H1 (cell line): ENCODE data around the gene AIDA. TPM values are rescaled to one million over a fixed set of nuclear protein-coding genes. Genes with fewer than 3 reads are reported as not detected.
A peak's percentile ranks its signal among the peaks of the same experiment; 100 is the strongest.

Experiments used
- CTCF ChIA-PET: fragments of 300-600 bp; sonication (Branson Sonifier 250); formaldehyde crosslinking; loops from one replicate; lab custom pipeline; 2021; ENCODE audit not compliant: partially characterized antibody; lab: Charles Lee
- POLR2A ChIA-PET: fragments of 300-600 bp; sonication (Branson Sonifier 250); formaldehyde crosslinking; loops from one replicate; lab custom pipeline; 2021; ENCODE audit warnings: inconsistent platforms; ENCODE audit not compliant: partially characterized antibody; lab: Charles Lee
- DNase-seq, 2 experiments: peaks; one replicate each; pipeline versions ENCODE4 v3.0.0 to v3.0.0-alpha.2; 2010 to 2022; ENCODE audit warnings: low spot score in 2 of 2, low read depth in 1 of 2, mixed read lengths in 1 of 2
- FAIRE-seq: peaks from 2 replicates; lab custom pipeline; 2011; peaks lifted over from hg19 to GRCh38; lab: Jason Lieb, UNC
- H2AFZ ChIP-seq: 2 replicates; pipeline ENCODE4 v1.8.1; 2012; ENCODE audit warnings: low read length, inconsistent platforms
- H2AK5ac ChIP-seq: 2 replicates; pipeline ENCODE4 v1.6.1; 2013; ENCODE audit warnings: low read depth, low read length
- H2BK120ac ChIP-seq: replicated peaks from 2 replicates; pipeline ENCODE3; 2013; ENCODE audit warnings: low read depth, low read length, inconsistent platforms
- H2BK12ac ChIP-seq: 2 replicates; pipeline ENCODE4 v1.6.1; 2013; ENCODE audit warnings: low read depth, low read length
- H2BK15ac ChIP-seq: 2 replicates; pipeline ENCODE4 v1.6.1; 2013; ENCODE audit warnings: low read length
- H2BK20ac ChIP-seq: 2 replicates; pipeline ENCODE4 v1.6.1; 2013; ENCODE audit warnings: low read length
- H2BK5ac ChIP-seq: 2 replicates; pipeline ENCODE4 v1.6.1; 2013; ENCODE audit warnings: low read depth, low read length
- H3K14ac ChIP-seq: 2 replicates; pipeline ENCODE4 v1.6.1; 2013; ENCODE audit warnings: inconsistent platforms; ENCODE audit not compliant: insufficient read length
- H3K18ac ChIP-seq: 2 replicates; pipeline ENCODE4 v1.6.1; 2013; ENCODE audit warnings: low read length; ENCODE audit errors: extremely low read depth
- H3K23ac ChIP-seq: 2 replicates; pipeline ENCODE4 v1.6.1; 2013; ENCODE audit warnings: inconsistent platforms; ENCODE audit not compliant: insufficient read length
- H3K23me2 ChIP-seq: 2 replicates; pipeline ENCODE4 v1.6.1; 2013; ENCODE audit warnings: low read depth, low read length
- H3K27ac ChIP-seq: 2 replicates; pipeline ENCODE4 v1.6.1; 2011; ENCODE audit warnings: low read depth, low read length, inconsistent platforms
- H3K27me3 ChIP-seq, 4 experiments: replicated peaks in 1 of 4; 1 replicate in 1 of 4; 2 replicates in 3 of 4; pipeline versions ENCODE4 v1.6.1 to v1.8.1; 2011 to 2013; ENCODE audit warnings: low read length in 3 of 4, mild to moderate bottlenecking in 3 of 4, inconsistent platforms in 2 of 4, mixed read lengths in 2 of 4, moderate library complexity in 1 of 4; ENCODE audit not compliant: control insufficient read depth in 3 of 4, insufficient read depth in 3 of 4; ENCODE audit errors: extremely low read depth in 1 of 4
- H3K36me3 ChIP-seq, 4 experiments: 2 replicates each; pipeline versions ENCODE4 v1.6.1 to v1.8.1; 2011 to 2013; ENCODE audit warnings: mild to moderate bottlenecking in 4 of 4, low read length in 3 of 4, moderate library complexity in 2 of 4, control low read depth in 1 of 4, inconsistent platforms in 1 of 4; ENCODE audit not compliant: insufficient read depth in 4 of 4, control insufficient read depth in 2 of 4
- H3K4ac ChIP-seq: replicated peaks from 2 replicates; pipeline ENCODE3; 2013; ENCODE audit warnings: low read length, low read depth, mixed read lengths, inconsistent platforms; ENCODE audit not compliant: insufficient read length
- H3K4me1 ChIP-seq, 4 experiments: replicated peaks in 1 of 4; 1 replicate in 1 of 4; 2 replicates in 3 of 4; pipeline versions ENCODE4 v1.6.1 to v1.8.1; 2011 to 2013; ENCODE audit warnings: low read length in 3 of 4, inconsistent platforms in 2 of 4, mixed read lengths in 1 of 4; ENCODE audit not compliant: insufficient read depth in 4 of 4, control insufficient read depth in 3 of 4
- H3K4me2 ChIP-seq, 2 experiments: 2 replicates each; pipeline versions ENCODE4 v1.6.1 to v1.8.1; 2011 to 2013; ENCODE audit warnings: low read depth in 2 of 2, low read length in 2 of 2, control low read depth in 1 of 2, inconsistent platforms in 1 of 2, mild to moderate bottlenecking in 1 of 2; ENCODE audit not compliant: insufficient read depth in 1 of 2
- H3K4me3 ChIP-seq, 4 experiments: fragments of 200-600, 300-600 bp in 1 of 4; sonication (generic), shearing (Covaris generic), sonication (Bioruptor Twin) in 1 of 4; 2 replicates each; pipeline versions ENCODE4 v1.5.1 to v1.8.1; 2011 to 2016; ENCODE audit warnings: low read length in 4 of 4, low read depth in 3 of 4, control low read depth in 2 of 4, inconsistent platforms in 2 of 4, mild to moderate bottlenecking in 2 of 4, mixed read lengths in 1 of 4, moderate library complexity in 1 of 4; ENCODE audit not compliant: insufficient read depth in 2 of 4; ENCODE audit errors: extremely low read depth in 1 of 4
- H3K56ac ChIP-seq: replicated peaks from 2 replicates; pipeline ENCODE3; 2013; ENCODE audit warnings: low read depth, mild to moderate bottlenecking, mixed read lengths, low read length, inconsistent platforms; ENCODE audit not compliant: insufficient read length
- H3K79me1 ChIP-seq: 2 replicates; pipeline ENCODE4 v1.6.1; 2013; ENCODE audit warnings: low read depth, low read length, control low read depth
- H3K79me2 ChIP-seq, 2 experiments: 2 replicates each; pipeline versions ENCODE4 v1.6.1 to v1.8.1; 2012 to 2013; ENCODE audit warnings: low read length in 2 of 2, mild to moderate bottlenecking in 2 of 2, inconsistent platforms in 1 of 2; ENCODE audit not compliant: insufficient read depth in 2 of 2, control insufficient read depth in 1 of 2
- H3K9ac ChIP-seq, 4 experiments: replicated peaks in 1 of 4; 1 replicate in 1 of 4; 2 replicates in 3 of 4; pipeline versions ENCODE4 v1.6.1 to v1.8.1; 2011 to 2013; ENCODE audit warnings: low read depth in 3 of 4, low read length in 3 of 4, control low read depth in 2 of 4, mild to moderate bottlenecking in 2 of 4, moderate library complexity in 2 of 4, inconsistent platforms in 1 of 4; ENCODE audit errors: extremely low read depth in 1 of 4
- H3K9me3 ChIP-seq, 2 experiments: 2 replicates each; pipeline versions ENCODE4 v1.6.1 to v1.8.1; 2012 to 2013; ENCODE audit warnings: mild to moderate bottlenecking in 2 of 2, moderate library complexity in 2 of 2, control low read depth in 1 of 2, inconsistent platforms in 1 of 2, low read depth in 1 of 2, low read length in 1 of 2, mixed read lengths in 1 of 2; ENCODE audit not compliant: insufficient read depth in 2 of 2
- H4K20me1 ChIP-seq, 2 experiments: replicated peaks in 1 of 2; 2 replicates each; pipeline versions ENCODE3 to v1.8.1; 2011 to 2013; ENCODE audit warnings: inconsistent platforms in 2 of 2, low read length in 2 of 2, mild to moderate bottlenecking in 1 of 2; ENCODE audit not compliant: insufficient read depth in 2 of 2, control insufficient read depth in 1 of 2
- H4K5ac ChIP-seq: 2 replicates; pipeline ENCODE4 v1.6.1; 2013; ENCODE audit warnings: low read length, low read depth, mixed read lengths, inconsistent platforms; ENCODE audit not compliant: insufficient read length
- H4K8ac ChIP-seq: 2 replicates; pipeline ENCODE4 v1.8.0; 2013; ENCODE audit warnings: mild to moderate bottlenecking, moderate library complexity, low read length, inconsistent platforms; ENCODE audit not compliant: insufficient read depth; ENCODE audit errors: extremely low read depth
- H4K91ac ChIP-seq: replicated peaks from 2 replicates; pipeline ENCODE3; 2013; ENCODE audit warnings: low read length, mixed read lengths, inconsistent platforms; ENCODE audit not compliant: insufficient read length
- ASH2L ChIP-seq: fragments of 200-600, 300-600 bp; sonication (generic); IDR thresholded peaks from one replicate; pipeline ENCODE4 v1.7.1; 2017; ENCODE audit warnings: low read length
- CHD2 ChIP-seq: IDR thresholded peaks from 2 replicates; pipeline ENCODE4 v1.6.1; 2012; ENCODE audit warnings: low read length, improper control_type of control experiment
- EP300 ChIP-seq, 2 experiments: IDR thresholded peaks; 1 replicate in 1 of 2; 2 replicates in 1 of 2; pipeline ENCODE4 v1.6.1; 2011 to 2012; ENCODE audit warnings: low read depth in 2 of 2, low read length in 2 of 2, mild to moderate bottlenecking in 2 of 2, borderline replicate concordance in 1 of 2, inconsistent platforms in 1 of 2, moderate library complexity in 1 of 2
- POU5F1 ChIP-seq: IDR thresholded peaks from 2 replicates; pipeline ENCODE4 v1.6.1; 2011; ENCODE audit warnings: low read depth, mild to moderate bottlenecking, low read length, moderate library complexity
- RXRA ChIP-seq: IDR thresholded peaks from 2 replicates; pipeline ENCODE4 v1.6.1; 2011; ENCODE audit warnings: low read depth, mild to moderate bottlenecking, low read length, moderate library complexity; ENCODE audit not compliant: insufficient read depth
- SAP30 ChIP-seq: fragments of 300-600 bp; sonication (generic); IDR thresholded peaks from 2 replicates; pipeline ENCODE4 v1.7.1; 2012; ENCODE audit warnings: low read length, moderate library complexity, mild to moderate bottlenecking, inconsistent platforms; ENCODE audit not compliant: insufficient read depth, insufficient replicate concordance
- SP2 ChIP-seq: IDR thresholded peaks from 2 replicates; pipeline ENCODE4 v1.6.1; 2012; ENCODE audit warnings: mild to moderate bottlenecking, low read length, inconsistent platforms
- SUZ12 ChIP-seq: fragments of 200-600 bp; sonication (generic); IDR thresholded peaks from 2 replicates; pipeline ENCODE4 v1.6.1; 2012; ENCODE audit warnings: mild to moderate bottlenecking, inconsistent platforms, low read length, moderate library complexity, mixed read lengths
- TAF1 ChIP-seq: IDR thresholded peaks from 2 replicates; pipeline ENCODE4 v1.6.1; 2011; ENCODE audit warnings: mild to moderate bottlenecking, low read depth, low read length
- TEAD4 ChIP-seq: IDR thresholded peaks from 2 replicates; pipeline ENCODE4 v1.6.1; 2012; ENCODE audit warnings: low read depth, low read length, inconsistent platforms, mixed read lengths
- WGBS, 2 experiments: shearing (Covaris generic) in 1 of 2; methylation state at CpG; one replicate each; pipeline versions ENCODE4 v1.1.6 to v1.1.7; 2013 to 2015; ENCODE audit warnings: low lambda C conversion rate in 2 of 2, mixed read lengths in 2 of 2, inconsistent platforms in 1 of 2, low coverage in 1 of 2, missing lambda C conversion rate in 1 of 2; ENCODE audit not compliant: insufficient replicate concordance in 2 of 2, insufficient coverage in 1 of 2, insufficient read length in 1 of 2; ENCODE audit errors: extremely low coverage in 1 of 2, missing lambda C conversion rate in 1 of 2; 5-methylcytosine and 5-hydroxymethylcytosine counted together
- polyA plus RNA-seq, 7 experiments: library from polyadenylated mRNA; depleted of rRNA in 3 of 7; stranded (reverse) in 5 of 7; unstranded in 2 of 7; fragments of >200 nt in 5 of 7; fragments of 200-250 nt in 2 of 7; gene quantifications; 1 replicate in 5 of 7; 2 replicates in 1 of 7; 4 replicates in 1 of 7; pipeline versions ENCODE4 v1.2.1 to v1.2.3, GENCODE V29; 2011 to 2013; ENCODE audit warnings: missing spikeins in 2 of 7, mixed read lengths in 2 of 7
- total RNA-seq: library from RNA; stranded (reverse); fragmentation: NEBNext Ultra II Directional; extraction: Animal tissue kit (Norgen Biotek cat#: 25700); gene quantifications from 2 replicates; pipeline ENCODE4 v1.2.1, GENCODE V29; 2021

The AIDA gene
- total and polyA plus RNA-seq, 2 of the 8 experiments (the other 6 are each of a cell fraction or from before 2014, with no cell fraction given): 52.5 to 103 TPM

GRCh38 chr1:222736470-222736869 lies 24.2 kb upstream of the AIDA start:
- peaks cover 0 to 26% (median 11%) of the 10 kb centered on the region in 4 experiments; a peak in 5 of 8 replicates for H3K36me3 ChIP-seq
- FAIRE-seq (peak; percentile 97), DNase-seq (peak; percentile 41 to 57)
- no peak overlapping the region for H4K8ac ChIP-seq
- H3K23me2 ChIP-seq: no peaks in the 10 kb centered on the region
- peak overlapping the region; percentile 41 for H4K5ac ChIP-seq
- no peak overlapping the region for H3K56ac ChIP-seq
- H4K20me1 ChIP-seq: no peaks in the 10 kb centered on the region
- peak overlapping the region in 1 of 4 experiments; percentile 18; a peak in 1 of 8 replicates for H3K4me3 ChIP-seq
- H3K9ac ChIP-seq: no peak overlapping the region
- H3K4me1 ChIP-seq: peaks cover 6 to 14% (median 11%) of the 10 kb centered on the region in 4 experiments; a peak in 6 of 7 replicates
- H2BK120ac ChIP-seq: no peak overlapping the region
- H3K23ac ChIP-seq: no peak overlapping the region
- H2BK5ac ChIP-seq: no peak overlapping the region
- POLR2A ChIA-PET: interaction anchor here (0.6 to 1.6 kb wide), 4 partner anchors 13 to 397 kb away, joined by 3 to 5 read pairs (median 4); no protein-coding TSS in a partner anchor
- no peak overlapping the region for H2AFZ ChIP-seq
- no peak overlapping the region for H2AK5ac ChIP-seq
- H3K18ac ChIP-seq: peak overlapping the region; percentile 33; the same call in 1 of the 2 replicates
- peak overlapping the region; percentile 36 to 47 for H3K4me2 ChIP-seq
- H2BK12ac ChIP-seq: no peak overlapping the region
- 13% methylated on average over 5 of the region's 5 CpGs; no CpG with 5 or more reads in 1 of the 2 experiments for WGBS, 2 experiments
- CTCF ChIA-PET: interaction anchor here (0.8 to 2.0 kb wide), 6 partner anchors 12 to 396 kb away, joined by 3 to 7 read pairs (median 6); no protein-coding TSS in a partner anchor
- no peaks in the 10 kb centered on the region for H3K27me3 ChIP-seq
- H2BK20ac ChIP-seq: no peak overlapping the region
- H3K27ac ChIP-seq: no peak overlapping the region
- no peaks in the 10 kb centered on the region for H3K79me2 ChIP-seq
- no peak overlapping the region for H3K4ac ChIP-seq
- no peak overlapping the region for H3K14ac ChIP-seq
- H3K9me3 ChIP-seq: no peaks in the 10 kb centered on the region
- no peak overlapping the region for H4K91ac ChIP-seq
- no peaks in the 10 kb centered on the region for H3K79me1 ChIP-seq
- no peak overlapping the region for H2BK15ac ChIP-seq
- TF ChIP-seq CHD2 (peak; percentile 28; the same call in 1 of the 2 replicates), EP300 (IDR thresholded peaks at IDR 0.05; ENCODE audit: borderline replicate concordance in 1 of 2, low read depth in 2 of 2, low read length in 2 of 2) (peak in 1 of 2 experiments; percentile 21; a peak in 1 of 3 replicates), SAP30 (no peak), SUZ12 (no peak), RXRA (peak; percentile 86), POU5F1 (no peak), TAF1 (no peak), SP2 (no peak), ASH2L (no peak), TEAD4 (peak; percentile 76)
